CD14-positive monocyte (primary cell): ENCODE measurements around the gene NCBP2. TPM values are rescaled to one million over a fixed set of nuclear protein-coding genes. Genes with fewer than 3 reads are reported as not detected.

Source experiments
- DNase-seq, 3 donors: peaks; one replicate each; pipeline ENCODE4 v3.0.0-alpha.2; 2011 to 2022
- H2AFZ ChIP-seq: 2 replicates; pipeline ENCODE4 v1.6.0; 2012; ENCODE audit warnings: mild to moderate bottlenecking, low read depth, low read length, inconsistent platforms; ENCODE audit not compliant: insufficient read depth, poor library complexity, severe bottlenecking
- H3K27ac ChIP-seq, 2 donors: 1 replicate in 1 of 2; 2 replicates in 1 of 2; pipeline ENCODE4 v1.5.1; 2012 to 2013; ENCODE audit warnings: low read length in 2 of 2, control low read depth in 1 of 2, inconsistent platforms in 1 of 2, low read depth in 1 of 2, mild to moderate bottlenecking in 1 of 2
- H3K27me3 ChIP-seq, 2 donors: one replicate each; pipeline versions ENCODE4 v1.6.0 to v1.6.1; 2011 to 2013; ENCODE audit warnings: low read length in 2 of 2; ENCODE audit not compliant: control insufficient read depth in 2 of 2, insufficient read depth in 2 of 2
- H3K36me3 ChIP-seq, 2 donors: replicated peaks in 1 of 2; 1 replicate in 1 of 2; 2 replicates in 1 of 2; pipeline versions ENCODE4 v1.5.1 to v1.6.1; 2012 to 2013; ENCODE audit warnings: low read length in 2 of 2, control low read depth in 1 of 2, inconsistent platforms in 1 of 2, mild to moderate bottlenecking in 1 of 2; ENCODE audit not compliant: insufficient read depth in 2 of 2, control insufficient read depth in 1 of 2
- H3K4me1 ChIP-seq, 2 donors: 1 replicate in 1 of 2; 2 replicates in 1 of 2; pipeline versions ENCODE4 v1.5.1 to v1.6.1; 2012 to 2013; ENCODE audit warnings: low read length in 2 of 2, control low read depth in 1 of 2, inconsistent platforms in 1 of 2, mild to moderate bottlenecking in 1 of 2, moderate library complexity in 1 of 2; ENCODE audit not compliant: insufficient read depth in 2 of 2, control insufficient read depth in 1 of 2
- H3K4me2 ChIP-seq: replicated peaks from 2 replicates; pipeline ENCODE3; 2012; ENCODE audit warnings: low read length, moderate library complexity, mild to moderate bottlenecking; ENCODE audit not compliant: poor library complexity, severe bottlenecking; ENCODE audit errors: extremely low read depth
- H3K4me3 ChIP-seq, 3 experiments: fragments of 200-600 bp in 1 of 3; sonication (generic) in 1 of 3; replicated peaks in 1 of 3; 1 replicate in 2 of 3; 2 replicates in 1 of 3; pipeline ENCODE4 v1.5.1; 2011 to 2013; ENCODE audit warnings: low read length in 3 of 3, mild to moderate bottlenecking in 3 of 3, control low read depth in 2 of 3, low read depth in 2 of 3, inconsistent platforms in 1 of 3, moderate library complexity in 1 of 3
- H3K79me2 ChIP-seq: 2 replicates; pipeline ENCODE4 v1.6.0; 2012; ENCODE audit warnings: mild to moderate bottlenecking, control low read depth, inconsistent platforms, low read length, moderate library complexity; ENCODE audit not compliant: insufficient read depth
- H3K9ac ChIP-seq: 2 replicates; pipeline ENCODE4 v1.6.0; 2017; ENCODE audit warnings: low read length, mild to moderate bottlenecking; ENCODE audit not compliant: insufficient read depth, poor library complexity, severe bottlenecking
- H3K9me3 ChIP-seq, 2 donors: replicated peaks in 1 of 2; 1 replicate in 1 of 2; 2 replicates in 1 of 2; pipeline versions ENCODE4 v1.5.1 to v1.6.1; 2012 to 2013; ENCODE audit warnings: low read length in 2 of 2, control low read depth in 1 of 2; ENCODE audit not compliant: control insufficient read depth in 1 of 2, insufficient read depth in 1 of 2
- H4K20me1 ChIP-seq: 2 replicates; pipeline ENCODE4 v1.6.0; 2012; ENCODE audit warnings: mild to moderate bottlenecking, low read length, control low read depth, moderate library complexity; ENCODE audit not compliant: insufficient read depth
- H3K27ac Mint-ChIP-seq, 7 donors: one replicate each; pipeline ENCODE4 v1.8.0; 2020; ENCODE audit warnings: mild to moderate bottlenecking in 7 of 7, mixed read lengths in 7 of 7, moderate library complexity in 6 of 7, inconsistent platforms in 2 of 7
- H3K27me3 Mint-ChIP-seq, 3 donors: one replicate each; pipeline ENCODE4 v1.8.0; 2021 to 2022; ENCODE audit warnings: low read depth in 3 of 3, mild to moderate bottlenecking in 3 of 3, mixed read lengths in 3 of 3, moderate library complexity in 3 of 3, inconsistent platforms in 1 of 3
- H3K36me3 Mint-ChIP-seq, 2 donors: one replicate each; pipeline ENCODE4 v1.8.0; 2020; ENCODE audit warnings: mixed read lengths in 2 of 2, inconsistent platforms in 1 of 2, mild to moderate bottlenecking in 1 of 2
- H3K4me1 Mint-ChIP-seq: one replicate; pipeline ENCODE4 v1.8.0; 2020; ENCODE audit warnings: mild to moderate bottlenecking, mixed read lengths
- H3K4me3 Mint-ChIP-seq, 2 donors: one replicate each; pipeline ENCODE4 v1.8.0; 2020; ENCODE audit warnings: mild to moderate bottlenecking in 2 of 2, mixed read lengths in 2 of 2, moderate library complexity in 1 of 2
- H3K9me3 Mint-ChIP-seq, 7 donors: one replicate each; pipeline ENCODE4 v1.8.0; 2020 to 2022; ENCODE audit warnings: mixed read lengths in 7 of 7, mild to moderate bottlenecking in 6 of 7, moderate library complexity in 6 of 7, inconsistent platforms in 2 of 7
- WGBS: methylation state at CpG from one replicate; pipeline ENCODE4 v1.1.5; 2013; ENCODE audit warnings: missing lambda C conversion rate; ENCODE audit not compliant: insufficient coverage; 5-methylcytosine and 5-hydroxymethylcytosine counted together
- intact Hi-C, 2 donors: fragments of 100-400 bp; cut with micrococcal nuclease; formaldehyde crosslinking; loops; one replicate each; pipeline versions ENCODE4 v1.15.0 to v1.15.1; 2023
- polyA plus RNA-seq, 3 donors: library from polyadenylated mRNA; depleted of rRNA in 1 of 3; unstranded in 2 of 3; stranded (reverse) in 1 of 3; fragments of 300-500 nt in 2 of 3; fragments of >200 nt in 1 of 3; fragmentation: Illumina TruSeq in 2 of 3; gene quantifications; 1 replicate in 2 of 3; 2 replicates in 1 of 3; pipeline ENCODE4 v1.2.3, GENCODE V29; 2012 to 2021
- TF ChIP-seq, protein P1 (sequence below): fragments of 200-600 bp; IDR thresholded peaks from one replicate; pipeline ENCODE4 v1.8.0; 2022; ENCODE audit warnings: antibody characterized with exemption, mild to moderate bottlenecking

NCBP2 gene
- polyA plus RNA-seq, 3 donors: 26.1 to 42.9 (median 33.4) TPM

DNA sequence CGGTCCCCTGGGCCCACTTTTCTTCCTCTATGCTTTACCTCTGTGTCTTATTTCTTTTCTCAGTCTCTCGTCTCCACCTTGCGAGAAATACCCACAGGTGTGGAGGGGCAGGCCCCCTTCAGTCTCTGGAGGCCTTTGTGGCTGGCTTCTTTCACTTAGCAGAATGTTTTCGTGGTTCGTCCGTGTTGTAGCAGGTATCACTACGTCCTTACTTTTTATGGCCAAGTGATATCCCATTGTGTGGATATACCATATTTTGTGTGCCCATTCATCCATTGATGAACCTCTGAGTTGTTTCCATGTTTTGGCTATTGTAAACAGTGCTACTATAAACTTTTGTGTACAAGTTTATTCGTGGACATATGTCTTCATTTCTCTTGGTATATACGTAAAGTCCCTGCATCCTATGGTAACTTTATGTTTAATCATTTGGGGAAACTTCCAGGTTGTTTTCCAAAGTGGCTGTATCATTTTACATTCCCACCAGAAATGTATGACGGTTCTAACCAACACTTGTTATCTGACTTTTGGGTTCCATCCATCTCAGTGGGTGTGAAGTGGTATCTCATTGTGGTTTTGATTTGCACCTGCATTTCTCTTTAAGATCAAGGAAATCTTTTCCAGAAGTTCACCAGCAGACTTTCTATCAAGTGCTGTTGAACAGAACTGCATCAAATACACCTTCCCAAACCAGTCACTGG lies 20.8 kb upstream of the NCBP2 start:
- peaks cover 5 to 11% (median 5%) of the 10 kb centered on the region in 3 donors for H3K27me3 Mint-ChIP-seq
- Histone ChIP-seq H3K4me2 (no peak overlapping the region), H3K4me1 (peaks cover 6% of the 10 kb centered on the region in 2 donors), H3K27me3 (no peaks in the 10 kb centered on the region), H4K20me1 (no peaks in the 10 kb centered on the region), H2AFZ (no peak overlapping the region), H3K9me3 (peaks cover 4 to 23% of the 10 kb centered on the region in 2 donors), H3K27ac (no peak overlapping the region), H3K9ac (no peak overlapping the region), H3K36me3 (no peaks in the 10 kb centered on the region), H3K4me3 (no peak overlapping the region), H3K79me2 (peaks cover 8% of the 10 kb centered on the region)
- H3K4me3 Mint-ChIP-seq: no peak overlapping the region
- TF ChIP-seq, protein P1, sequence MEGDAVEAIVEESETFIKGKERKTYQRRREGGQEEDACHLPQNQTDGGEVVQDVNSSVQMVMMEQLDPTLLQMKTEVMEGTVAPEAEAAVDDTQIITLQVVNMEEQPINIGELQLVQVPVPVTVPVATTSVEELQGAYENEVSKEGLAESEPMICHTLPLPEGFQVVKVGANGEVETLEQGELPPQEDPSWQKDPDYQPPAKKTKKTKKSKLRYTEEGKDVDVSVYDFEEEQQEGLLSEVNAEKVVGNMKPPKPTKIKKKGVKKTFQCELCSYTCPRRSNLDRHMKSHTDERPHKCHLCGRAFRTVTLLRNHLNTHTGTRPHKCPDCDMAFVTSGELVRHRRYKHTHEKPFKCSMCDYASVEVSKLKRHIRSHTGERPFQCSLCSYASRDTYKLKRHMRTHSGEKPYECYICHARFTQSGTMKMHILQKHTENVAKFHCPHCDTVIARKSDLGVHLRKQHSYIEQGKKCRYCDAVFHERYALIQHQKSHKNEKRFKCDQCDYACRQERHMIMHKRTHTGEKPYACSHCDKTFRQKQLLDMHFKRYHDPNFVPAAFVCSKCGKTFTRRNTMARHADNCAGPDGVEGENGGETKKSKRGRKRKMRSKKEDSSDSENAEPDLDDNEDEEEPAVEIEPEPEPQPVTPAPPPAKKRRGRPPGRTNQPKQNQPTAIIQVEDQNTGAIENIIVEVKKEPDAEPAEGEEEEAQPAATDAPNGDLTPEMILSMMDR: no peak
- H3K36me3 Mint-ChIP-seq: peaks cover 9 to 18% of the 10 kb centered on the region in 2 donors
- peak overlapping the region in 1 of 7 donors; percentile 20 for H3K27ac Mint-ChIP-seq
- peaks cover 7% of the 10 kb centered on the region for H3K4me1 Mint-ChIP-seq
- DNase-seq: no peak
- WGBS: 93% methylated on average over 7 of the region's 10 CpGs
- peaks cover 0 to 18% (median 14%) of the 10 kb centered on the region in 7 donors for H3K9me3 Mint-ChIP-seq
- intact Hi-C loops: no loop called here

DNA sequence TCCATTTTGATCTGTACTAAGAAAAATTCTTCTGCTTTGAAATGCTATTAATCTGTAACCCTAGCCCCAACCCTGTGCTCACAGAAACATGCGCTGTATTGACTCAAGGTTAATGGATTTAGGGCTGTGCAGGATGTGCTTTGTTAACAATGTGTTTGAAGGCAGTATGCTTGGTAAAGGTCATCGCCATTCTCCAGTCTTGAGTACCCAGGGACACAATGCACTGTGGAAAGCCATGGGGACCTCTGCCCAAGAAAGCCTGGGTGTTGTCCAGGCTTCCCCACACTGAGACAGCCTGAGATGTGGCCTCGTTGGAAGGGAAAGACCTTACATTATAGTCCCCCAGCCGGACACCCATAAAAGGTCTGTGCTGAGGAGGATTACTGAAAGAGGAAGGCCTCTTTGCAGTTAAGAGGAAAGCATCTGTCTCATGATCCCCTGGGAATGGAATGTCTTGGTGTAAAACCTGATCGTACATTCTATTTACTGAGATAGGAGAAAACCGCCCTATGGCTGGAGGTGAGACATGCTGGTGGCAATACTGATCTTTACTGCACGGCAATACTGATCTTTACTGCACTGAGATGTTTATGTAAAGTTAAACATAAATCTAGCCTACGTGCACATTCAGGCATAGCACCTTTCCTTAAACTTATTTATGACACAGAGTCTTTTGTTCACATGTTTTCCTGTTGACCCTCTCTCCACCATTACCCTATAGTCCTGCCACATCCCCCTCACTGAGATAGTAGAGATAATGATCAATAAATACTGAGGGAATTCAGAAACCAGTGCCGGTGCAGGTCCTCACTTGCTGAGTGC lies 20.0 kb upstream of the NCBP2 start:
- intact Hi-C loops: no loop called here
- Histone ChIP-seq H4K20me1 (no peaks in the 10 kb centered on the region), H2AFZ (no peak overlapping the region), H3K4me3 (no peak overlapping the region), H3K9me3 (peaks cover 4 to 23% of the 10 kb centered on the region in 2 donors), H3K9ac (no peak overlapping the region), H3K36me3 (no peaks in the 10 kb centered on the region), H3K27ac (no peak overlapping the region), H3K4me1 (no peaks in the 10 kb centered on the region), H3K79me2 (peaks cover under 1% of the 10 kb centered on the region), H3K4me2 (no peak overlapping the region), H3K27me3 (no peaks in the 10 kb centered on the region)
- no peak overlapping the region for H3K4me3 Mint-ChIP-seq
- no peaks in the 10 kb centered on the region for H3K4me1 Mint-ChIP-seq
- TF ChIP-seq, protein P1: no peak
- peaks cover 0 to 18% (median 14%) of the 10 kb centered on the region in 7 donors for H3K9me3 Mint-ChIP-seq
- peaks cover 0 to 4% (median 1%) of the 10 kb centered on the region in 3 donors for H3K27me3 Mint-ChIP-seq
- peaks cover 9 to 16% of the 10 kb centered on the region in 2 donors for H3K36me3 Mint-ChIP-seq
- no peak for DNase-seq
- WGBS: 100% methylated on average over 4 of the region's 9 CpGs
- H3K27ac Mint-ChIP-seq: peak overlapping the region in 1 of 7 donors; percentile 20
